HG02981 (cell line): ENCODE results near the gene PLXNA4.

Experiments
- ATAC-seq: cut with Tn5 transposase; IDR thresholded peaks from one replicate; pipeline ENCODE4 v1.9.1; 2021; ENCODE audit warnings: mild to moderate bottlenecking, moderate library complexity; ENCODE audit not compliant: unreplicated experiment

The PLXNA4 gene

DNA sequence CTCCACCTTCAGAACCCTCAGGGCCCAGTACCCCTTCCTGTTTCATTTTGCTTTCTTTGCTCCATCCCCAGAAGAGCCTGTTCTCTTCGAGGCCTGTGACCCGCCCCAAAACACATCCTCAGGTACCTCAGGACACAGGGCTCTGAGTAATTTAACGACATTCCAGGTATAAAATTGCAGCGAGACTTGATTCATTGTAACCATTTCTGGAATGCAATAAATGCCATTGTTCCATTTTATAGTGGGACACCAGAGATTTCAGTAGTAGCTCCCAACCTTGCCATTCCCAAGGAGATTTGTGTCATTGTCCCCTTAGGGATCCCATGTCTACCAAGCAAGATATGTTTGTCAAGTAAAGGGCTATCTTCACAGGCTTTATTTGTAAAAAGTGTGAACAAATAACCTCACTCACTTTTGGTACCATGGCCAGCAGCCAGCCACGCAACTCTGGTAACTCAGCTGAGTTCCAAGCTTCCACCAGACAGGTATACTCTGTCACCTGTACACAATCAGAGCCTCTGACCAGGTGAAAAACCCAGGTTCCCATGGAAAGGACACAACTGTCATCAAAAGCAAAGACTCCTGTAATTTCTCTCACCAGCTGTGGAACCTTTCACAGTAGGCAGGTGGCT lies 441.3 kb downstream of the PLXNA4 start:
- ATAC-seq = no peak

DNA sequence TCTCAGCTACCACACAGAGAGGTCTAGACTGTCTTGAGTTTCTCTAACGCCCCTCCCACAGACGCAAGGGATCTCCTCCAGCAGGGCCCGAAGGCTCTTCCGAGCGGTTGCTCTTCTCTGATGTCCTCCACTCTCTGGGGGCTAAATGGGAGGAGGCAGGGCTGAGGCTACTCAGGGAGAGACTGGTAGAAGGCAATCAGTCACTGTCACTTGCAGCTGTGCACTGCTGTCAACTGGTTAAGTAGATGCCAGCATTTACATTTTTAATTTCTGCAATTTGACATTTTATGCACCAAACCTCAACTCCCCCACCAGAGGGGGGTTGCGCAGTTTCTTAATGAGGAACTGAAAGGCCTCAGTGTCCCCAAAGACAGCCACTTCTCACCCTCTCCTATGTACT lies 442.8 kb downstream of the PLXNA4 start:
- ATAC-seq = no peak

DNA sequence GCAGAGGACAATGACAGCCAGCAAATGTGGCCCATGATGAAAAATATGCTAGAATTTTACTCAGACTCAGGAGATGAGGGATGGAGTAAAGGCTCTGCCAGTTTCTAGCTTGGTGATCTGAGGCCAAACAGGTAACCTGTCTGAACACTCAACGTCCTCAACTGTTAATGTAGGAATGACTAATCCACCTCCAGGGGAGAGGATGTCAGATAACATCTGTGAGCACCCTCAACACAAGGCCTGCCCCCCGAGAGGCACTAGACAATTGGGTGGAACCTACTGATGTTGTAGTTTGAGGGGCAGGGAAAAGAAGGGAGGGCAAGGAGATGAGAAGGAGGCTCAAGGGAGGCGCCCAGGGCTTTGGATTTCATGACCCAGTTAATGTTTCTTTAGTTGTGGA lies 445.1 kb downstream of the PLXNA4 start:
- ATAC-seq = no peak

DNA sequence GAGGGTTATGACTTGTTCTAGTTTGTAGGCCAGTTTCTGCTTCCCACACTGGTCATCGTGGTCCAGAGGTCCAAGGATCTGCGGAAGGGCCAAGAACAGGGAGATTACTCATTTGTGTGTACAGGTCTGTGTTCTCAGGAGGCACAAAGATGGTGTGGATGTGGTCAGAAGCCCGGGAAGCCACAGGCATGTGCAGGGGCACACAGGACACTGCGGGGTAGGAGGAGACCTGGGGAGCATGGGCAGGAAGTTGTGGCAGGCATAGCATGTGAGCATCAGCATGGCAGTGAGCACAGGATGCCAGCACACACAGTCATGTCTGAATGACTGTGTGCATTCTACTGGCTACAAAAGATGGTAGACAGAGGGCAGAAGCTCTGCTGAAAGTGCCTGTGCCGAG lies 445.8 kb downstream of the PLXNA4 start:
- no peak for ATAC-seq

DNA sequence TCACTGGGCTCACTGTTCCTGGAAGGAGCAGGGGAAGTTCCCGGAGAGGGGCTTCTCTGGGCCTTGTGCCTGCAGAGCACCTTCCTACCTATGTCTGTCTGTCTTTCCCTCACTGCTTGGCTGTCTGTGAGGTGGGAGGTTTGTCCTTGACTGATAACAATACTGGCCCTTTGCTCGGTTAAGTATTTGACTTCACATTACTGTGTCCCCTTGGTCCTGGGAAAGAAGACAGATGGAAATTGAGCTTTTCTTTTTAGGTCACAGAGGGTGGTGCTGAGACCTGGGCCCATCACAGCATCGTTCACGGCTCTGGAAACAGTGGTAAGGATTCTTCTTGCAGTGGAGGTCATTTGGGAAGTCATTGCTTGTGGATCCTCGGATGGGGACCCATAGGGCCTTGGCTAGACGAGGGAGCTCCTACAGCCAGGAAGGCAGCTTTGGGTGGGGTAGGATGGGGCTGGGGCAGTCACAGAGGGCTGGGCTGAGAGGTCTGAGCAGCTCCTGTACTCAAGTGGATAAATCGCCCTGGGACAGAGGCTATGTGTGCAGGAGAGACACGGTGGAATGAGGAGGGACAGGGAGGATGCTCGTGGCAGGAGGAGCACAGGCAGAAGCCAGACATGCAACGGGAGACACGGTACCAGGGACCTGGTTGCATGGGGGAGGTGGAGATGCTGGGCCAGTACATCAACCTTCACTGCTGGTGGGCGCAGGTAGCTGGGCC lies 450.2 kb downstream of the PLXNA4 start:
- no peak for ATAC-seq

DNA sequence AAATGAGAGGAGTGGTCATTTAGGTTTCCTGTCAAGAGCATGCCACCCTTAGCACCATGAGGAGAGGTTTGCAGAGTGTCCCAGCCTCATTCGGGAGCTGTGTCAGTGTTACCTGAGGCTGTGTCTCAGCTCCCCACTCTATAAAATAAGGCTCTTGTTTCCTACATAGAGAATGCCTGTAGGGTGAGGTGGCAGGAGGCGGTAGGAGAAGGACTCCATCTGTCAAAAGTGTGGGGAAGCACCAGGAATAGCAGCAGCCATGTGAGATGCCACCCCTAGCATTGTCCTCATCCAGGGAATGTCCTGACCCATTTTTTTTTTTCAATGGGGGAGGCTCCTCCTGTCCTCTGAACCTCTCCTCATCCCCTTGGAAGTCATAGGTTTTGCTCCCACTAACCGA lies 451.2 kb downstream of the PLXNA4 start:
- ATAC-seq = no peak

DNA sequence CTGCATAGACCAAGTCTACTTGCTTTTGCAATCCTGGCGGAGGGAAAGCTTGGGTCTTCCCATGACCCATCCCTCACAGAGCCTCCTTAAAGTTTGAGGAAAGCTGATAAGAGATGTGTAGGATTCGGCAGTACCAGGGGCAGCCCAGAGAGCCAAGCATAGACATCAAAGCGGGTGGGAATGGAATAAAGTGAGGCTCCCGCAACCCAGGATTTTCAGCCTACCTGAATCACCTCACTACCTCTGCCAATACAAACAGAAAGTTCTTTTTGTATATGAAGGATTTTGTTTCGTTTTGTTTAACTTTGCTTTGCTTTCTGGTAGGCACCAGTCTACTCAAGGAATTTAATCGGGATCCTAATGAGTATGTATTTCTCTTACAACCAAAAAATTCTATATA lies 451.7 kb downstream of the PLXNA4 start:
- no peak for ATAC-seq

DNA sequence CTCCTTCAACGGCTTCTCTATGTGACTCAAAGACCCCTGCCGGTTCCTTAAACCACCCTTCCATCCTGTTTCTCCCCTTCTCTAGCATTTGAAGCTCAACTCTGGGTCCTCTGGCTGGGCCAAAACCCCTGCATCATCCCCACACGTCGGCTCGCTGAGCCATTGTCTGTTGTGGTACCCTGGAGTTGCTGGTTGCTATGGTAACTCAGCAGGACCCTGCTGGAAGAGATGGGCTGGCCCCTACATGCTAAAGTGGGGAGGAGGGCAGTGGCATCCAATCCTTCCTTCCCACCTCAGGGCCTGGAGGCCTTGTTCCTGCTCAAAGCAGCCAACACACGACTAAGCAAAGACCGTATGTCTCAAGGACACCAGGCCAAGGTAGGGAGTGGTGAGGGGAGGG lies 452.5 kb downstream of the PLXNA4 start:
- no peak for ATAC-seq

DNA sequence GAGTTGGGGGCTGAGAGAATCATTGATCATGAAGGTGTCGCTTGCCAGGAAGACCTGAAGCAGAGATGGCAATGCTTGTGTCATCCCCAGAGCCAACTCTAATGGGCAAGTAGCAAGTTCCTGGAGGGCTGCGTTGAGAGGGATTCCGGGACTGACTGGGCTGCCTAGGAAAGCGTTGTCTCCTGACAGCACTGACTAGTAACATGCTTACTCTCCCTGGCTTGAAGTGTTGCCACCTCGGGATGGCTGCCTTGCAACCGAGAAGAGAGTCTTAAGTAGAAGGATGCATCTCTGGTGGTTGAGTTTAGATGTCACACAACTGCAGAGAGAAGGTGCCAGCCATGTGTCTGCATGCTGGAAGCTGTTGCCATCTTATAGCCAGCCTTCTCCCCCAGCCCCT lies 453.4 kb downstream of the PLXNA4 start:
- ATAC-seq = no peak

DNA sequence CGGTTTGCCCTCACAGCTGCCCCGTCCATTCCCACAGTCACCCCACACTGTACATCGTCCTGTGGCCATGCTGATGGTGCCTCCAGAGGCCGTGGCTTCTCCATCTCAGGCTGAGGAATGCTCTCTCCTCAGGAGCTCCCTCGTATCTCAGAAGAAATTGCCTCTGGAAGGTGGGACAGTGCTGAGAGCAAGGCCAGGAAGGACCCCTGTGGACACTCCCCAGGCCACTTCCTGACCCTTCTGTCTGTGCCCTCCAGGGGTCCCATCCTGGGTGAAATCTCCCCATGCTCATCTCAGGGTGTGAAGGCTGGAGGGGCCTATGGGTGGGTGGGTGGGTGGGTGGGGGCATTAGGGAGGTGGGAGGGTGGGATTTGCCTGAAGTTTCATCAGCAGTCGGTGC lies 454.3 kb downstream of the PLXNA4 start:
- no peak for ATAC-seq

DNA sequence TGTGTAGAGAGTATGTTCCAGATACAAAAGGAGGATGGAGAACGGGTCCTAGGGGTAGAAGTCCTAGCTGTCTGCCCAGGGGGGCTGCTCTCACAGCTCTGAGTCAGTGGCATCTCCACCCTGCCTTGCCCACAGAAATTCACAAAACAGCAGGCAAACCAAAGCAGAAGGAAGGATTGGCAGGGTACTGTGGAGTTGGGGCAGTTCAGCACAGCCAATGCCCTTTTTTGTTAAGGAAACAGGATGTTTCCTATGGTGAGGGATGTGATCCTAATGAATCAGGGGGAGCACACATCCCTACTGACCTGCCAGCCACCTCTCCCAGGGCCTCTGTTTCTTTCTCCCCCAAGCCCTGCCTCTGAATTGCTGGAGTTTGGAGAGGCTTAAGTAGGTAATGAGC lies 457.6 kb downstream of the PLXNA4 start:
- no peak for ATAC-seq

DNA sequence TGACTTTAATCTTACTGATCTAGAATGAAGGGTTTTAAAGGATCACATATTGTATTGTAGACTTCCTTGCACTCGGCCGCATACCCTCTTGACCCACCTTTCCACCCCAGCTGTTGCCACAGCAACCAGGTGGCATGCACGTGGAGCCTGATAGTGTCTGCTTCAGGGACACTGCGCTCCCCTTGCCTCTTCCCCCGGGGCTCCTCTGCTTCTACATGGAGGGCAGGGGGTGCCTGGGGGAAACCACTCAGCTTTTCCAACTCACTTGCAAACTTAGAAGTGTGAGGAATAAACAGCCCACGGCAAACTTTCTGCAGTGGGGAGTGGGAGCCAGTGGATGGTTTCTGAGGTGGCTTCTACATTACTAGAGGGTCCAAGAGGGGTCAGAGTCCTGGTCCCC lies 458.6 kb downstream of the PLXNA4 start:
- no peak for ATAC-seq

DNA sequence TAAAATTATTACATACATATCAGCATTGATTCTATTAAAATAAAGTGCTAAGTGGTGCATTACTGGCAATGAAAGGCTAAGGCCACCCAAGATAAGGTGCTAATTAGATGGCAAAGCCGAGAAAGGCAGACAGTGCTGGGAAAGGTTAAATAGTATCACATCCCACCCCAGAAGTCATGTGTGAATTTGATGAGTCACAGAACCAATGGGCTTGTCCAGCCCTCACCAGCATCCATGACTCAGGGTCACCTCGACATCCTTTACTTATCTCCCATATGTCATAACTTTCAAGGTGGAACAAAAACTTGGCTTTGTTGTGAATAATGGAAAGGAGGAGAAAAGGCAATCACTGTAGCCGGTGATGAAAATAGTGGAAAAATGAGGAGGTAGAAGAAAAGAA lies 459.1 kb downstream of the PLXNA4 start:
- ATAC-seq = no peak

DNA sequence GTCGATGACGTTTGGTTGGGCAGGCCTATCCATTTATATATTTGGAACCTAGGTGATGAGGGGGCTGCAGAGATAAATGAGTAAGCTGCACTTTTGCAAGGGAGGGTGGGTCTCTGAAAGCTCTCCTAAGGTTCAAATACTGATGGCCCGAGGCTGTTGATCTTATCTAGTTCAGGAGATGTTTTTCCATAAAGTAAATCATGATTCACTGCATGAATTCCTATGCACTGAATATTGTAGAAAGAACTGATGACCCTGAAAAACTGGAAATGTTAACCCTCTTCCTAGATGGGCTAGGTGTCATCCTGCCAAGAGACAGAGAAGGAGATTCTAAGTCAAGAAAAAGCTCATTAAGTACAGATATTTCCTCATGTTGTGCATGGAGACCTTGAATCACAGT lies 459.9 kb downstream of the PLXNA4 start:
- ATAC-seq = no peak

DNA sequence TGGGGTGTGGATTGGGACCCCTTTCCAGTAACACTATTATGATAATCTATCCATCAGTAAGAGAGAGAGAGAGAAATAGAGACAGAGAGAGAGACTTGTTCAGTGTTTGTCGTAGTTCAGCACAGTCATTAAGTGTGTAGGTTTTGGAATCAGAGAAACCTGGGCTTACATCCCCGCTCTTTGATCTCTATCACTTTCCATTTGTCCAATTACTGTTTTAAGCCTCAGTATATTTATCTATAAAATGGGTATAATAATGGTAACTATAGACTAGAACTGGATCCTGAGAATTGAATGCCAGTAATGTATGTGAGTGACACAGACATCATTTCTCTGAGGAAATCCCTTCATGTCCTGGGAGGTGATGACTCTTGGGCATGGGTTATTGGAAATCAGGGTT lies 460.5 kb downstream of the PLXNA4 start:
- no peak for ATAC-seq

DNA sequence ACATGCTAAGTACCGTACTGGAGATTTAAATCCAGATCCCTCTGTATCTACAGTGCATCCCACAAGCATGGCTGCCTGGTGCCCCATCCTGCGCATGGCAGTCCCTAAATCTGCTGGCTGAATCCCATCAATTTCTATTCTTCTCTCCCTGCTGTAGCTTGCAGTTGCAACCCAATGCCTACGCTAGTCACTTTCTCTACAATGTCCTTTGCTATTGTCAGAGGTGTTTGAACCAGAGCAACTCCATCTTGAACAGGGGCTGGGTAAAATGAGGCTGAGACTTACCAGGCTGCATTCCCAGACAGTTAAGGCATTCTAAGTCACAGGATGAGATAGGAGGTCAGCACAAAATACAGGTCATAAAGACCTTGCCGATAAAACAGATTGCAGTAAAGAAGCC lies 461.2 kb downstream of the PLXNA4 start:
- no peak for ATAC-seq

DNA sequence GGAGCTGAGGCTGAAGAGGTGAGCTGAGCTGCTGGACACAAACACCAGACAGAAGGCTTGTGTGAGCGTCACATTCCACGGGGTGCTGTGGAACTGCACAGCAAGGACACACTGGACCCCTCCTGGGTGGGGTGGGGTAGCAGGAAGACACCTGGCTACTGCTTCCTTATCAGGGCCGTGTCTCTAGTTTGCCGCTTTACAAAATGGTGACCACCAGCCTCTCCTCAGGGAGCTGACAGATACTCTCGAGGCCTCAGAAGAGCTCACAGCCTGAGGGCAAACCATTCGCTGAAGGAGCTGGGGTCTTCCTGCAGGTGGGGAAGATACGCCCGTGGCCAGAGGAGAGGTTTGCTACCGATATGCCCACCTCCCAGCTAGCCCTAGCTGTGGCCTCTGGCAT lies 461.9 kb downstream of the PLXNA4 start:
- ATAC-seq = no peak

DNA sequence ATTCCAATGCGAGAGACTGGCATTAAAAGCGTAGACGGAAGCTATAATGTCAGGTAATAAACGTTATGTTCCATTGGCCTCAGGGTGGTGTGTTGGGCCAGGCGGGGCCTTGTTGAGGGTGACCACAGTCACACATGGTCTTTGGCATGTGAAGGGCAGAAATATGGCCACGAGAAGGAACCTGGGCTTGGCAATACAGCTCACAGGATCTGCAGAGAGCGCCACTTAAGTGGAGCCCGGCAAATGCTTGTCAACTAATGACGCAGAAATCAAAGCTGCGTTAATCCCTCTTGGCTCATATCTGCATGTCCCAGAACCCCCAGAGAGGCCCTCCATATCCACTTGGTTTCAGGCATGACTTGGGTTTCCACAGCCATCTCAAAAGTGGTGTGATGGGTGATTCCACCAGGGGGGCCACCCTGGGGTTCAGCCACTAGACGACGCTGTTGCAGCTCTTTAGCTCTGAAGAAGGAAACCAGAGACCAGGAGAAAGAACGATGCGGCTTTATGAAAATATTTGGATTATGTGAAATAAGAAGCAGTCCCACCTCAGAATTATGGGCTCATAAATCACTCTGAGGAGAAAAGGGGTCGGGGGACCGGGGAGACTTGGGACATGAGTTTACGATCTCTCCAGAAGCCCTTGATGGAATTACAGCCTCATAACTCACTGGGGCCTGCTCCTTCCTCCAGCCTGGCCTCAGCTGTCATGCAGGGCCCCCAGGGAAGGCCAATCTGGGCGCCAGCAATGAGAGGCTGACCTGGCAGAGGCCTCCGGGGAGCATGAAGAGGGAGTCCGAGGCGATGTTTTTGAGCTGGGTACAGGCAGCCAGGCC lies 462.5 kb downstream of the PLXNA4 start:
- no peak for ATAC-seq

DNA sequence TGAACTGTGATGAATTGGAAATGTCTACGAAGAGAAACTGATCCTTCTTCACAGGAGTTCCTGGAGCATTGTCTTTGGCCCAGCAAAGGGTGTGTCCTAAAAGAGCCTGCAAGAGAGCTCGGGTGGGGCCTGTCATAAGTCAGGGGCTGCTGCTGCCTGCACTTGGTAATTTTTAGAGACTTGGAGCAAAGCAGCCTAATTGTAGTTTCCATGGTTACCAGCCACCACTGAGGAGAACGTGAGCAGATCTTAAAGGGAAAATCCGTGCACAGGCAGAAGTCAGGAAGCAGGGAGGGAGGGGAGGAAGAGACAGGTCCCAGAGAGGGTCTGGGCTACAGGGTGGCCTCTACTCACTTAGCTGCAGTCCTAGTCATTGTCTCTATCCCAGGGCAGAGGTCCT lies 463.6 kb downstream of the PLXNA4 start:
- no peak for ATAC-seq

DNA sequence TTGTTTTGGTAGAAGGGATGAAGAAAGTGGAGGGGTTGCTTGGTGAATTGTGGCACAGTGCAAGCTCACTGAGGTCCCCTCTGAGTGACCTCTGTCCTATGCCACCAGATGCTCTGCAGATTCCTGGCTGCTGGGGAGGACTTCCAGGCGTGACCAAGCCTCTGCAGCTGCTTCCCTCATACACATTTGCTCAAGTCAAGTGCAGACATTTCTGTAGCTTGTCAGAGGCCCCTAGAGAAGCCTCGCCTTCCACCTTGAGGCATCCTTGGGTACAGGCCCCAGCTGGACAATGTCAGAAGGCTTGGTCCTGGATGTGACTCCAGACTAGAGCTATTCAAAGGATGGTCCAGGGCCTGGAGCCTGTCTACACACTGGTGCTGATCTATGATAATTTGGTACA lies 464.2 kb downstream of the PLXNA4 start:
- no peak for ATAC-seq

DNA sequence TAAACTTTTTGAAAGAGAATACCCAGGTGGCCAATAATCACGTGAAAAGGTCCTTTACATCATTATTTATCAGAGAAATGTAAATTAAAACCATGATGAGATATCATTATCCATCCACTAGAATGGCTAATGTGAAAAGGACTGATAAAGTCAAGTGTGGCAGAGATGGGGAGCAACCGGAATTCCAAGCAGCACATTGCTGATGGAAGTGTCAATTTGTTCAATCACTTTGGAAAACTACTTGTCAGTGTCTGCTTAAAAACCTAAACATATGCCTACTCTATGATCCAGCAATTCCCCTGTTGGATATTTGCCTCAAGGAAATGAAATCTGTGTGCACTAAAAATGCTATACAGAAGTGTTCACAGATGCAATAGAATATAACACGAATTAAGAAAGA lies 465.6 kb downstream of the PLXNA4 start:
- no peak for ATAC-seq

DNA sequence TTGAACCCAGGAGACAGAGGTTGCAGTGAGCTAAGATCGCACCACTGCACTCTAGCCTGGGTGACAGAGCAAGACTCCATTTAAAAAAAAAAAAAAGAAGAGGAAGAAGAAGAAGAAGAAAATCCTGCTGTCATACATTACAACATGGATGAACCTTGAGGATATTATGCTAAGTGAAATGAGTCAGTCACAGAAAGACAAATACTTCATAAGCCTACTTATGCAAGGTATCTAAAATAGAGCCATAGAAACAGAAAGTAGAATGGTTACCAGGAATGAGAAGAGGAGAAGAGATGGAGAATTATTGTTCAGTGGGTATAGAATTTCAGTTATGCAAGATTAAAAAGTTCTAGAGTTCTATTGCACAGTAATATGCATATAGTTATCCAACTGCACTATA lies 466.5 kb downstream of the PLXNA4 start:
- ATAC-seq = no peak
